Lower leg skin (tissue), 3 donors: ENCODE data around the gene RBMS2.
"Not testable (repeated sequence)": the region's sequence is repeated elsewhere in the genome, so short reads cannot be mapped to it uniquely, and the experiment has no call there.

Experiments used
- POLR2A ChIP-seq, 2 donors: fragments of 450-650 bp; IDR thresholded peaks; one replicate each; pipeline ENCODE4 v1.6.1; 2016 to 2017; ENCODE audit warnings: antibody characterized with exemption in 2 of 2, mild to moderate bottlenecking in 1 of 2, moderate library complexity in 1 of 2
- TF ChIP-seq, protein P1 (sequence below), 3 donors: fragments of 450-650 bp; IDR thresholded peaks; one replicate each; pipeline ENCODE4 v1.5.1; 2016; ENCODE audit warnings: antibody characterized with exemption in 3 of 3, mild to moderate bottlenecking in 3 of 3, moderate library complexity in 2 of 3

DNA sequence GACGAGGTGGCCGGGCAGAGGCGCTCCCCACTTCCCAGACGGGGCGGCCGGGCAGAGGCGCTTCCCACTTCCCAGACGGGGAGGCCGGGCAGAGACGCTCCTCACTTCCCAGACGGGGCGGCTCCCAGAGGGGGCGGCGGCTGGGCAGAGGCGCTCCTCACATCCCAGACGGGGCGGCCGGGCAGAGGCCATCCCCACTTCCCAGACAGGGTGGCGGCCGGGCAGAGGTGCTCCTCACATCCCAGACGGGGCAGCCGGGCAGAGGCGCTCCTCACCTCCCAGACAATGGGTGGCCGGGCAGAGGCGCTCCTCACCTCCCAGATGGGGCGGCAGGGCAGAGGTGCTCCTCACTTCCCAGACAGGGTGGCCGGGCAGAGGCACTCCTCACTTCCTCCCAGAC, 27.1 kb upstream of the RBMS2 start:
- TF ChIP-seq, protein P1, sequence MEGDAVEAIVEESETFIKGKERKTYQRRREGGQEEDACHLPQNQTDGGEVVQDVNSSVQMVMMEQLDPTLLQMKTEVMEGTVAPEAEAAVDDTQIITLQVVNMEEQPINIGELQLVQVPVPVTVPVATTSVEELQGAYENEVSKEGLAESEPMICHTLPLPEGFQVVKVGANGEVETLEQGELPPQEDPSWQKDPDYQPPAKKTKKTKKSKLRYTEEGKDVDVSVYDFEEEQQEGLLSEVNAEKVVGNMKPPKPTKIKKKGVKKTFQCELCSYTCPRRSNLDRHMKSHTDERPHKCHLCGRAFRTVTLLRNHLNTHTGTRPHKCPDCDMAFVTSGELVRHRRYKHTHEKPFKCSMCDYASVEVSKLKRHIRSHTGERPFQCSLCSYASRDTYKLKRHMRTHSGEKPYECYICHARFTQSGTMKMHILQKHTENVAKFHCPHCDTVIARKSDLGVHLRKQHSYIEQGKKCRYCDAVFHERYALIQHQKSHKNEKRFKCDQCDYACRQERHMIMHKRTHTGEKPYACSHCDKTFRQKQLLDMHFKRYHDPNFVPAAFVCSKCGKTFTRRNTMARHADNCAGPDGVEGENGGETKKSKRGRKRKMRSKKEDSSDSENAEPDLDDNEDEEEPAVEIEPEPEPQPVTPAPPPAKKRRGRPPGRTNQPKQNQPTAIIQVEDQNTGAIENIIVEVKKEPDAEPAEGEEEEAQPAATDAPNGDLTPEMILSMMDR (IDR thresholded peaks at IDR 0.05) = not testable (repeated sequence)
- TF ChIP-seq POLR2A (IDR thresholded peaks at IDR 0.05) = not testable (repeated sequence)
